Measurements from ENCODE around the gene SLC25A22.

DNA sequence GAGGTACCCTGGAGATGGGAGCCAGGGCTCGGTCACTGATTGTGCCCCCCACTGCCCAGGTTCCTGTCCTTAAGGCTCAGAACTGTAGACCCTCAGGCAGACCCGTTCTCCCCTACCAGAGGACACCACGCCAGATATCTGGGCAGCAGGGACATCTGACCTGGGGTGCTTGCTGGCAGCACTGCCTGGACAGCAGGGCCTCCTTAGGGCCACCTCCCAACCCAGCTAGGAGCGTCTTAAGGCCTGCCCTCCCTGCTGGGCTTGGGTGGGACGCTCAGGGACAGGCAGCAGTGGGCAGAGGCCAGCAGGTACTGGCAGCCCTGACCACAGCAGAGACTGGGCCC lies 41.2 kb upstream of the SLC25A22 start:
- TF ChIP-seq, protein P1, sequence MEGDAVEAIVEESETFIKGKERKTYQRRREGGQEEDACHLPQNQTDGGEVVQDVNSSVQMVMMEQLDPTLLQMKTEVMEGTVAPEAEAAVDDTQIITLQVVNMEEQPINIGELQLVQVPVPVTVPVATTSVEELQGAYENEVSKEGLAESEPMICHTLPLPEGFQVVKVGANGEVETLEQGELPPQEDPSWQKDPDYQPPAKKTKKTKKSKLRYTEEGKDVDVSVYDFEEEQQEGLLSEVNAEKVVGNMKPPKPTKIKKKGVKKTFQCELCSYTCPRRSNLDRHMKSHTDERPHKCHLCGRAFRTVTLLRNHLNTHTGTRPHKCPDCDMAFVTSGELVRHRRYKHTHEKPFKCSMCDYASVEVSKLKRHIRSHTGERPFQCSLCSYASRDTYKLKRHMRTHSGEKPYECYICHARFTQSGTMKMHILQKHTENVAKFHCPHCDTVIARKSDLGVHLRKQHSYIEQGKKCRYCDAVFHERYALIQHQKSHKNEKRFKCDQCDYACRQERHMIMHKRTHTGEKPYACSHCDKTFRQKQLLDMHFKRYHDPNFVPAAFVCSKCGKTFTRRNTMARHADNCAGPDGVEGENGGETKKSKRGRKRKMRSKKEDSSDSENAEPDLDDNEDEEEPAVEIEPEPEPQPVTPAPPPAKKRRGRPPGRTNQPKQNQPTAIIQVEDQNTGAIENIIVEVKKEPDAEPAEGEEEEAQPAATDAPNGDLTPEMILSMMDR (conservative IDR thresholded peaks at IDR 0.05) = no peak
- no peak for TF ChIP-seq EZH2 (IDR thresholded peaks at IDR 0.05; ENCODE audit: low read depth)
